GM04503 (cell line): ENCODE data around the gene PVALEF.

Experiments
- DNase-seq: peaks from one replicate; pipeline ENCODE4 v3.0.0-alpha.2; 2012; ENCODE audit warnings: low read depth

The PVALEF gene

GRCh38 chr17:81183807-81184206 is 18.5 kb downstream of the PVALEF start:
- no peak for DNase-seq

- DNase-seq = no peak
Observed at GRCh38 chr17:81184555-81184954, 19.2 kb downstream of the PVALEF start.

- DNase-seq = no peak
Observed at GRCh38 chr17:81186203-81186602, 20.9 kb downstream of the PVALEF start.

- DNase-seq = no peak
Observed at GRCh38 chr17:81187120-81187519, 21.8 kb downstream of the PVALEF start.

GRCh38 chr17:81187586-81188490 is 22.5 kb downstream of the PVALEF start:
- DNase-seq = no peak

GRCh38 chr17:81188491-81188840 is 23.2 kb downstream of the PVALEF start:
- no peak for DNase-seq

GRCh38 chr17:81189016-81189415 is 23.7 kb downstream of the PVALEF start:
- no peak for DNase-seq

- DNase-seq = no peak
Observed at GRCh38 chr17:81189670-81190530, 24.6 kb downstream of the PVALEF start.

- no peak for DNase-seq
Observed at GRCh38 chr17:81190591-81190990, 25.3 kb downstream of the PVALEF start.

- DNase-seq = no peak
Observed at GRCh38 chr17:81191116-81191515, 25.8 kb downstream of the PVALEF start.

- DNase-seq = no peak
Observed at GRCh38 chr17:81191646-81192045, 26.3 kb downstream of the PVALEF start.

GRCh38 chr17:81192386-81193050 is 27.2 kb downstream of the PVALEF start:
- no peak for DNase-seq

- no peak for DNase-seq
Observed at GRCh38 chr17:81193051-81193410, 27.7 kb downstream of the PVALEF start.

- DNase-seq = no peak
Observed at GRCh38 chr17:81193470-81194224, 28.3 kb downstream of the PVALEF start.

GRCh38 chr17:81194225-81194760 is 29.0 kb downstream of the PVALEF start:
- no peak for DNase-seq

- no peak for DNase-seq
Observed at GRCh38 chr17:81194941-81195901, 29.9 kb downstream of the PVALEF start.

- no peak for DNase-seq
Observed at GRCh38 chr17:81195941-81196495, 30.7 kb downstream of the PVALEF start.

GRCh38 chr17:81196505-81197408 is 31.4 kb downstream of the PVALEF start:
- no peak for DNase-seq

GRCh38 chr17:81197409-81197795 is 32.1 kb downstream of the PVALEF start:
- no peak for DNase-seq
